Activated T-cell treated with anti-CD3 and anti-CD28 coated beads for 1 hour (primary cell): ENCODE measurements around the gene BPI.
"Not testable (repeated sequence)": the region's sequence is repeated elsewhere in the genome, so short reads cannot be mapped to it uniquely, and the experiment has no call there.

Source experiments
- DNase-seq: peaks from one replicate; pipeline ENCODE4 v3.0.0-alpha.2; 2020; ENCODE audit warnings: low read depth

The BPI gene

GRCh38 chr20:38336726-38337125 lies 32.8 kb downstream of the BPI start:
- no peak for DNase-seq

DNA sequence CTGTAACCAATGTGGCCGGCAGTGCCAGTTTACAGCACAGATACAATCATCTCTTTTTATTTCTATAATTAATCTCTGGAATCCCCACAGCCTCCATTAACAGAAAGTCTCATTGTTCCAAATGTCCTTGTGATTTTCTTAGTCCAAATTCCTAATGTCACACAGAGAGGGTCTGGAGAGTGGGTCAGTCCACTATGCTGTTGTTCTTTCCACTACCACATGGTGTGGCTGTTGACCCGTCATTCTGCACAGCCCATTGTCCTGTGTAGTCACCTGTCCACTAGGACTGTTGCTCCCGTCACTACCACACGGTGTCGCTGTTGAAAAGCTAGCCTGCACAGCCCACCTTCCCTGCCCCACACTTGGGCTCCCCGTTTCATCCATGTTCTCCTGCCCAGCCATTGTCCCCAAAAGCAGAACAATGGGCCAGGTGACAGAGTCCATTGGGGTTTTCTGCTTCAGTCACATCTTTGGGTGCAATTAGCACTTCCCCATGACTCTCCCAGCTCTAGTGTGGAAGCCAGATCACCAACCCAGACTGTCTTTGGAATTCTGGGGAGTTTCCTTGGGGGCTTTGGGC lies 33.7 kb downstream of the BPI start:
- no peak for DNase-seq

DNA sequence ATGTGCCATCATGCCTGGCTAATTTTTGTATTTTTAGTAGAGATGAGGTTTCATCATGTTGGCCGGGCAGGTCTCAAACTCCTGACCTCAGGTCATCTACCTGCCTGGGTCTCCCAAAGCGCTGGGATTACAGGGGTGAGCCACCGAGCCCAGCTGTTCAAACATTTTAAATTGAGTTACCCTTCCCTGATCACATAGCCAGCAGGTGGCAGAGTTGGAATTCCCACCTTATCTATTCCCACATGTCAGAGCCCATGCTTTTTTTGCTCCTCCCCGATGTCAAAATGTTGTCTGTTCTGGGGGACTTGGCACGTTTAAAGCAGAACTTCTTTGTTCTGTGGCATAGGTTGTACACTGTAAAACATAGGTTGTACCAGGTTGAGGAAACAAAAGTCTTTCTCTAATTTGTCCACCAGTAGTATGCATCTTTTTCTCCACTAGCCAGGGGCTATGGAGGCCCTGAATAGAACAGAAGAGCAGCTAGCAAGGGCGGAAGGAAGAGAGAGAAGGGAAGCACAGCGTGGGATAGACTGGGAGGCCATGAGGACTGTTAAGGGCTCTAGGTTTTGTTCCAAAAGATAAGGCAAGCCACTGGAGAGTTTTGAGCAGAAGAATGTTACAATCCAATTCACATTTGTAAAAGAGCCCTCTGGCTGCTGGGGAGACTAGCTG lies 35.0 kb downstream of the BPI start:
- DNase-seq, result no peak

DNA sequence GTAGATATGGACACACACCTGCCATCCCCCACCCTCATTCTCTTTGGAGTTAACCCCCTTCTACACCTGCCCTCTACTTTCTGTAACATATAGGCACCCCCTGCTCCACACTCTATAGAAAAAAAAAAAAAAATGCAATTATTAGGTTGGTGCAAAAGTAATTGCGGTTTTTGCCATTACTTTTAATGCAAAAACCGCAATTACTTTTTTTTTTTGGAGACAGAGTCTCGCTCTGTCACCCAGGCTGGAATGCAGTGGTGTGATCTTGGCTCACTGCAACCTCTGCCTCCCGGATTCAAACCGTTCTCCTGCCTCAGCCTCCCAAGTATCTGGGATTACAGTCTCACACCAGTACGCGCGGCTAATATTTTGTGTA lies 35.6 kb downstream of the BPI start:
- DNase-seq, result not testable (repeated sequence)

DNA sequence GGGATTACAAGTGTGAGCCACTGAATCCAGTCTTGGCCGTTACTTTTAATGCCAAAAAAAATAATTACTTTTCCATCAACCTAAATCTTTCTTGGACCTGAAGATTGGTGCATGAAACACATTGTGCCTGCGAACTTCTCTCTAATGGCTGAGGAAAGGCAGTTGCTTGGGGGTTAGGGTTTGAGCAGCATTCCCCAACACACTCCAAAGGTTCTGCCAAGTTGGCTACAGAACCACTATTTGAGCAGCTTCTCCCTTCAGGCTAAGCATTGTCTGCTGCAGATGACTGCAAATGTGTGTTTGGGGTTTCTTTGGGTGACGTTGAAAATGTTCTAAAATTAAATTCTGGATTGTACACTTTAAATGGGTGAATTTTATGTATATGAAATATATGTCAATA lies 36.0 kb downstream of the BPI start:
- no peak for DNase-seq

DNA sequence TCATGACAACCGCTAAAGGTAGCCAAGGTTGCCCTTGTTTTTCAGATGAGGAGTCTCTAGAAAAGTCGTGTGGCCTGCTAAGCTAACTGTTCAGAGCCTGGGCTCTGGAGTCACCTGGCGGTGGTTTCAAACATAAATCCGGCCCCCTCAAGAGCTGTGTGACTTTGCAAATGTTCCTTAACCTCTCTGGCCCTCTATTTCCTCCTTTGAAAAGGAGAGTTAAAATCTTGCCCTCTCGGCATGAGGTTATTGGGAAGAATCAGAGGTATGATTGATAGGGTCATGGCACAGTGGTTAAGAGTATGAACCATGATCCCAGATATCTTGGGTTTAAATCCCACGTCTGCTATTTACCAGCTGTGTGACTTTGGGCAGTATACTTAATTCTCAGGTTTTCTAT lies 36.7 kb downstream of the BPI start:
- no peak for DNase-seq

DNA sequence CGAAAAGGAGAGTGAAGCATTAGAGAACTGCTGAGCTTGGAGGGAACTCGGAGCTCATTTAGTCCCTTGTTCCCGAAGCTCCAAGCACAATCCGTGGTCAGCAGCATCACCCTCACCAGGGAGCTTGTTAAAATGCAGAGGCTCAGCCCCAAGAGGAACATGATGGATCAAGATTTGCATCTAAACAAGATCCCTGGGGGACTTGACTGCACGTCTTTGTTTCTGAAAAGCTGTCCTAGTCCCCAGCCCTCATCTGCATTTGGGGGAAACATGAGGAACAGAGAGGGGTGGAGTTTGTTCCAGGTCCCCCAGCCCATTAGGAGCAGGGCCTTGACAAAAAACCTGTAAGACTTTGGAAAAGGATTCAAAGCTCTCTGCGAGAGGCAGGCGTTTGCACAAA lies 38.3 kb downstream of the BPI start:
- DNase-seq, result no peak

DNA sequence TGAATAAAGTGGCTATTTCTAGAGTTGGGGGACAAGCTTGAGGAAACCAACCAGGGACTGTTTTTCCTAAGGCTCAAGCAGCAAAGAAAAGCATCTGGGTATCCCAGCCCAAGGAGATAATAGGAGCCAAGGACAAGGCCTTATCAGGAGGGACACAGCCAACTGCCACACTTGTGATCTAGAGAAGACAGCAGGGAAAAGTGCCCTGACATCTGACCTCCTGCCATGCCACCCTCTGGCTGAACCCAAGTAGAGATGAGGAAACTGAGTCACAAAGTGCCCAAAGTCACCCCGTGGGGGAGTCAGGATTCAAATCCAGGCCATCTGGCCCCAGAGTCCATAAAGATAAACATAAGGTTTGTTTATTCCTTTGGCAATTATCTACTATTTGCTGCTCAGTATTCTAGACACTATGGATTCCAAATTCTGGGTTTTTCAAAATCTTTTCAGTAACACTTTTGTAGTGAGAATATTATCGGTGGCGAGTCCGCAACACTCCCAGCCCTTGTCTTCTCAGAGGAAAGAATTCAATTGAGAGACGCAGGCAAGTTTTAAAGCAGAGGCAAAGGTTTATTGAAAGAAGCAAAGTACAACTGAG lies 38.9 kb downstream of the BPI start:
- DNase-seq, result no peak

- no peak for DNase-seq
Observed at GRCh38 chr20:38343311-38344106, 39.6 kb downstream of the BPI start.

DNA sequence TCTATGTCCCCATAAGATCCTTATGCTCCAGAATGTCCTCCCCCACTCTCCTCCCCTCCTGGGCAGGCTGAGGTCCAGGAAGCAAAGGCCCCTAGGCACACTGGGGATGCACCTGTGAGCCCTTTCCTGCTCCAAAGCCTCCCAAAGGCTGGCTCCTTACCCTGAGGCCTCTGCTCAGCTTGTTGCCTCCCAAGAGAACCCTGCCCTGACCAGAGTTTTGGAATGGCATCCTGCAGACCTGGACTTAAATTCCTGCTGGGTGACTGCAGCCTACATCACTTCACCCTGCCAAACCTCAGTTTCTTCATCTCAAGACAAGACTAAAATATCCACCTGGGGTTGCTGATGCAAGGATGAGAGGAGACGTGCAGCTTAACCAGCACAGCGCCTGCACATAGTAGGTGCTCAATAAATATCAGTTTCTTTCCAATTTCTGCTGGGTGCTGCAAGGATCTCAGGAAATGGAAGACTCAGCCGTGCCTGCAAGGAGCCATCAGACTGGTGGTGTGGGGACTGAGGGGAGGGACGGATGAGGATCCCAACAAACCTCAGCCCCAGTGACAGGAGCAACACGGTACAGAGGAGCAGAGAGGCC lies 40.2 kb downstream of the BPI start:
- no peak for DNase-seq

- DNase-seq, result no peak
Observed at GRCh38 chr20:38345643-38346042, 41.7 kb downstream of the BPI start.

- DNase-seq, result no peak
Observed at GRCh38 chr20:38346247-38346651, 42.3 kb downstream of the BPI start, which contains the start of gene LBP. Gene LBP, plus strand, starts transcription at chr20:38346482. Its CDS starts 35 bp downstream, at chr20:38346517.

- no peak for DNase-seq
Observed at GRCh38 chr20:38346741-38347140, 42.8 kb downstream of the BPI start.

DNA sequence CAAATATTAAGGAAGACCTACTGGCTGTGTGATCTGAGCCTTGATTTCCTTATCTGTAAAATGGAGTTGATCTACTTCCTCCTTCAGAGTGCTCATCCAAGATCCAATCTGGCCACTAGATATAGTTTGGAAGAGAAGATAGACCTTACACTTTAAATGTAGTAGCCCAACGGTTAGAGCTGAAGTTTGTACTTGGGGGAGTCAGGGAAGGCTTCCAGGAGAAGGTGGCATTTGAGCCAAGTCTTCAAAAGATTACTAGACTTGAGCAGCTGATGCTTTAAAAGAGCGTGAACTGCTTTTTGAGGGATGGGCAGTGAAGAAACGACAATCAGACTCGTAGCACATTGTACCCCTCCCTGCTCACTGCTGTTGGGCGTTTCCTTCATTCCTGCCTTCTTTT lies 45.9 kb downstream of the BPI start:
- DNase-seq, result no peak

DNA sequence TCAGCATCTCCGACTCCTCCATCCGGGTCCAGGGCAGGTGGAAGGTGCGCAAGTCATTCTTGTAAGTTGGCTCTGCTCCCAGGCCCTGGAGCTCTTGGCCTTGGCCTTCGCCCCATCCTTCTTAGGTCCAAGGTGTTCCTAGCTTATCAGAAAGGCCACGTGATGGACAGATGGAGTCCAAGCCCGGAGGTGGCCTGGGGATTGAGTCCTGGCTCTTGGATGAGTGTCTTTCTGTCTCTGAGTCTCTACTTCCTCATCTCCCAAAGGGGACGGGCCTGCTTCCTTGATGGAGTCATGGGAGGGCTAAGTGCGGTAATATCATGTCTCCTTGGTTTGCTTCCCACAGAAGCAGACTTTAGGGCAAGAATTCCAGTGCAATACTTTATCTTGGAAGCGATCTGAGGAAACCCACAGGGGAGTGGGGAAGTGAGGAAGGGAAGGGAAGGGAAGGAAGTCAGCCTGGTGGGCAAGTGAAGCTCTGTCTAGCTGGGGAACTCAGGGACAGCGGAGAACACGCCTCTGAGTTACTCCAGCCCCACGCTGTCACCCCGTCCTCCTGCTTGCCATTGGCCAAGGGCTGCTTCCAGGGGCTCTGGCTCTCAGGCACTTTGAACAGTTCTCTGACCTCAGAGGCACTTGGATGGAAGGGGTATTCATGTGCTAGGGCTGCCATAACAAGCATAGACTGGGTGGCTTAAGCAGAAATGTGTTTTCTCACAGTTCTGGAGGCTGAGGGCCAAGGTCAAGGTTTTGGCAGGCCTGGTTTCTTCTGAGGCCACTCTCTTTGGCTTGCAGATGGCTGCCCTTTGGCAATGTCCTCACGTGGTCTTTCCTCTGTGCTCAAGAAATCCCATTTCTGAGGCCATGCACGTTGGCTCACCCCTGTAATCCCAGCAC lies 47.2 kb downstream of the BPI start:
- DNase-seq, result no peak

DNA sequence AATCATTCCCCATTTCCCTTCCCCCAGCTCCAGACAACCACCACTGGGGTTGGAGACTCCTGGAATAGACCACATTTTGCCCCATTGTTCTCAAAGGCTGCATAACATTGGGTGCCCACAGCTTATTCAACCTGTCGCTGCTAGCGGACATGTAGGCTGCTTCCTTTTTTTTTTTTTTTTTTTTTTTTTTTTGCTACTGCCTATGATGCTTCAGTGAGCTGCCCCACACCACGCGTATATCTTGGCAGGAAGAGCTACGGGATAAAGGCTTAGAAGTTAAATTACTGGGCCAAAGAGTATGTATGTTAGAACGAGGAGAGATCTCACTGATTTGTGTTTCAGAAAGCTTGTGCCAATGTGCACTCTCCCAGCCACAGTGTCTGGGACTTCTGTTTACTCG lies 49.4 kb downstream of the BPI start:
- DNase-seq, result no peak

GRCh38 chr20:38354227-38354626 lies 50.3 kb downstream of the BPI start:
- no peak for DNase-seq

GRCh38 chr20:38355161-38356012 lies 51.4 kb downstream of the BPI start:
- no peak for DNase-seq

DNA sequence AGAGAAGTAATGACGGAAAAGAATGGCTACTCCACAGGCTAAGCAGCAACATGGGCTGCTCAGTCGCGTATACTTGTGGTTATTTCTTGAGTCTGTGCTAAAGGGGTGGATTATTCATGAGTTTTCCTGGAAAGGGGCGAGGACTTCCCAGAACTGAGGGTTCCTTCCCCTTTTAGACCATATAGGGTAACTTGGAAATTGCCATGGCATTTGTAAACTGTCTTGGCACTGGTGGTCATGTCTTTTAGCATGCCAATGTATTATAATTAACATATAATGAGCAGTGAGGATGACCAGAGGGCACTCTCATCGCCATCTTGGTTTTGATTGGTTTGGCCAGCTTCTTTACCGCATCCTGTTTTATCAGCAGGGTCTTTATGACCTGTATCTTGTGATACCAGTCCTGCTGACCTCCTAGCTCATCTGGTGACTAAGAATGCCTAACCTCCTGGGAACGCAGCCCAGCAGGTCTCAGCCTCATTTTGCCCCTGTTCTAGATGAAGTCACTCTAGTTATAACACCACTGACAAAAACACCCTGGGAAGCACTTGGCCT lies 53.8 kb downstream of the BPI start:
- DNase-seq, result no peak

DNA sequence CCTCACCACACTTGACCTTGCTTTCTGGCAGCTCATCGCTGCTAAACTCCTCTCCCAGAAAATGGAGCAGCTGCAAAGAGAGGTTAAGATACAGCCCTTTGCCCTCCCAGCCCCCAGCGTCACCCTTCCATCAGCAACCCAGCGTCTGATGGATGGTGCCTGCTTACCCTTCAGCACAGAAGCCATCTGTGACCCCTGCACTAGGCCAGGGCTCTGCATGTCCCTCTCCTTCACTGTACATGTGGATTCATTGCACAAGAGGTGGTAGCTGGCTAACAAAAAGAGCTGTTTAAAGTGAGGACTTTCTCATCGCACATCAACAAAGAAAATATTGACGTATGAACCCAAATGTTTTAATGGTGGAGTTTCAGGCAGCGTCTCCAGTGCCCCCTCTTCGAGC lies 54.6 kb downstream of the BPI start:
- no peak for DNase-seq
